ENCODE results near the gene JAKMIP1.

DNA sequence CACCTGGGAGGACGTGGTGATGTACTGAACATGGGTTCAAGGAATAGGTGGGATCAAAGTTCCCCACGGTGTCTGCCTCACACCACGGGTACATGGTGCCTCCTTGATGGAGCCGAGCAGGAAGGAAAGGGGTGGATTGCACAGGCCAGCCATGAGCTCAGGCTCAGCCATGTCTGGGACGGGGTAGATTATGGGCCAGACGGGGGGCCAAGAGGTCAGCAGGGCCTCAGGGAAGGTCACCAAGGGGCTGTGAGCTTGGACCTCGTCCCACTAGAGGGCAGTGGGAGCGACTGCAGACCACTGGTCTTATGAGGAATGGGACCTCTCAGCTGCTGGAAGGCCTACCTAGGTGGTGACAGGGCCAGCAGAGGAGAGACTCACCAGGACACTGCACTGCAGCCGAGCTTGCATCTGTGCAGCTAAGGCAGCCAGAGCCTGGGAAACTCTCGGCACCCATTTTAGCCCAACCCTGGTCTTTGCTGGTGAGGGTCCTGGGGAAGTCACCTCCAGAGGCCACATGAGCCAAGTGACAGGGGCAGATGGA, 38.4 kb downstream of the JAKMIP1 start:
- TF ChIP-seq CTCF (IDR thresholded peaks at IDR 0.05) = no peak
- TF ChIP-seq EZH2 (IDR thresholded peaks at IDR 0.05; ENCODE audit: borderline replicate concordance, insufficient read depth, low read depth, low read length, poor library complexity, severe bottlenecking) = no peak
